PC-3 (cell line): ENCODE data around the gene CRACR2B.

Experiments
- CTCF ChIP-seq: fragments of 300-600 bp; sonication (generic); conservative IDR thresholded peaks from 2 replicates; pipeline ENCODE4 v1.5.1; 2017; ENCODE audit warnings: antibody characterized with exemption, low read depth, mild to moderate bottlenecking, low read length
- EZH2 ChIP-seq: fragments of 300-600 bp; sonication (generic); IDR thresholded peaks from one replicate; pipeline ENCODE4 v1.6.1; 2017; ENCODE audit warnings: antibody characterized with exemption, mild to moderate bottlenecking, low read length; ENCODE audit not compliant: unreplicated experiment

GRCh38 chr11:794013-794765 is 33.5 kb upstream of the CRACR2B start:
- TF ChIP-seq CTCF (no peak), EZH2 (no peak)
